GM21737 (cell line): ENCODE data around the gene CCDC110.
A peak's percentile ranks its signal among the peaks of the same experiment; 100 is the strongest.

Source experiments
- ATAC-seq: cut with Tn5 transposase; IDR thresholded peaks from one replicate; pipeline ENCODE4 v1.9.1; 2021; ENCODE audit warnings: mild to moderate bottlenecking, moderate library complexity; ENCODE audit not compliant: unreplicated experiment

CCDC110 gene

GRCh38 chr4:185473247-185473646 lies 1.7 kb upstream of the CCDC110 start:
- ATAC-seq, result no peak

GRCh38 chr4:185472103-185472542 lies 590 bp upstream of the CCDC110 start:
- ATAC-seq, result no peak

- ATAC-seq, result no peak
These were observed 885 bp downstream of the CCDC110 start for GRCh38 chr4:185470501-185471195.

GRCh38 chr4:185469580-185470154 lies 1.9 kb downstream of the CCDC110 start:
- ATAC-seq, result no peak

- ATAC-seq, result no peak
These were observed 2.5 kb downstream of the CCDC110 start for GRCh38 chr4:185468999-185469398.

- ATAC-seq, result no peak
These were observed 3.5 kb downstream of the CCDC110 start for GRCh38 chr4:185467991-185468390.

GRCh38 chr4:185467101-185467500 lies 4.4 kb downstream of the CCDC110 start:
- ATAC-seq, result no peak

- ATAC-seq, result no peak
These were observed 5.8 kb downstream of the CCDC110 start for GRCh38 chr4:185465707-185466106.

- ATAC-seq, result no peak
These were observed 6.6 kb downstream of the CCDC110 start for GRCh38 chr4:185464887-185465286.

- no peak for ATAC-seq
These were observed 7.3 kb downstream of the CCDC110 start for GRCh38 chr4:185464183-185464582.

- no peak for ATAC-seq
These were observed 8.0 kb downstream of the CCDC110 start for GRCh38 chr4:185463541-185463940.

GRCh38 chr4:185461565-185461964 lies 10.0 kb downstream of the CCDC110 start:
- no peak for ATAC-seq

- ATAC-seq, result no peak
These were observed 14.4 kb downstream of the CCDC110 start for GRCh38 chr4:185457136-185457535.

GRCh38 chr4:185456131-185456530 lies 15.4 kb downstream of the CCDC110 start:
- no peak for ATAC-seq

GRCh38 chr4:185445209-185445608 lies 26.3 kb downstream of the CCDC110 start:
- no peak for ATAC-seq

GRCh38 chr4:185441479-185441878 lies 30.1 kb downstream of the CCDC110 start:
- no peak for ATAC-seq

- ATAC-seq, result no peak
These were observed 33.7 kb downstream of the CCDC110 start for GRCh38 chr4:185437809-185438208.

- no peak for ATAC-seq
These were observed 36.1 kb downstream of the CCDC110 start for GRCh38 chr4:185435466-185435865.

- no peak for ATAC-seq
These were observed 41.9 kb downstream of the CCDC110 start for GRCh38 chr4:185429660-185430059.

- ATAC-seq, result no peak
These were observed 44.4 kb downstream of the CCDC110 start for GRCh38 chr4:185426960-185427688.

- peak; percentile 93 for ATAC-seq
These were observed 45.7 kb downstream of the CCDC110 start, which contains the start of gene UFSP2 for GRCh38 chr4:185425647-185426352. UFSP2 (minus strand) TSS chr4:185425964; CDS start chr4:185425868, 96 bp downstream.
